IMR-90 (cell line): ENCODE measurements around the gene DOCK4. TPM values are rescaled to one million over a fixed set of nuclear protein-coding genes. Genes with fewer than 3 reads are reported as not detected.

ENCODE experiments used
- ATAC-seq: fragments of 200-7000 bp; cut with Tn5 transposase; 2 replicates; pipeline ENCODE4 v1.9.1; 2020; ENCODE audit warnings: low read depth, mild to moderate bottlenecking, moderate library complexity
- BruUV-seq: library from RNA; stranded (reverse); fragments of 400-500 nt; replicated peaks from 2 replicates; lab custom pipeline; 2021; lab: Mats Ljungman, UMichigan
- CTCF ChIA-PET: fragments of 300-600 bp; formaldehyde crosslinking; extraction: SDS; loops from one replicate; lab custom pipeline; 2021; ENCODE audit warnings: antibody characterized with exemption; lab: Yijun Ruan, JAX
- POLR2A ChIA-PET: fragments of 300-600 bp; sonication (Branson Sonifier 250); formaldehyde crosslinking; loops from one replicate; lab custom pipeline; 2022; ENCODE audit warnings: antibody characterized with exemption; ENCODE audit not compliant: unreplicated experiment; lab: Charles Lee
- DNase-seq: peaks from one replicate; pipeline ENCODE4 v3.0.0; 2013
- H2AFZ ChIP-seq: replicated peaks from 2 replicates; pipeline ENCODE3; 2013; ENCODE audit warnings: low read length, mild to moderate bottlenecking; ENCODE audit not compliant: poor library complexity
- H2AK5ac ChIP-seq: 2 replicates; pipeline ENCODE4 v1.6.1; 2013; ENCODE audit warnings: low read depth, low read length, inconsistent platforms
- H2AK9ac ChIP-seq: replicated peaks from 2 replicates; pipeline ENCODE3; 2013; ENCODE audit warnings: mild to moderate bottlenecking, low read depth, low read length, moderate library complexity; ENCODE audit not compliant: poor library complexity
- H2BK120ac ChIP-seq: 2 replicates; pipeline ENCODE4 v1.6.1; 2013; ENCODE audit warnings: low read depth, low read length, inconsistent platforms
- H2BK15ac ChIP-seq: 3 replicates; pipeline ENCODE4 v1.6.1; 2013; ENCODE audit warnings: low read depth, low read length, inconsistent platforms
- H2BK20ac ChIP-seq: 2 replicates; pipeline ENCODE4 v1.6.1; 2013; ENCODE audit warnings: low read depth, mild to moderate bottlenecking, inconsistent platforms, low read length, moderate library complexity
- H2BK5ac ChIP-seq: 2 replicates; pipeline ENCODE4 v1.6.1; 2013; ENCODE audit warnings: mild to moderate bottlenecking, low read depth, low read length, inconsistent platforms; ENCODE audit not compliant: poor library complexity, severe bottlenecking
- H3K14ac ChIP-seq: replicated peaks from 2 replicates; pipeline ENCODE4 v1.6.1; 2013; ENCODE audit warnings: low read depth, low read length, inconsistent platforms
- H3K18ac ChIP-seq: 2 replicates; pipeline ENCODE4 v1.6.1; 2013; ENCODE audit warnings: low read depth, low read length, control low read depth
- H3K23ac ChIP-seq: 2 replicates; pipeline ENCODE4 v1.6.1; 2013; ENCODE audit warnings: low read depth, low read length, inconsistent platforms
- H3K27ac ChIP-seq: 2 replicates; pipeline ENCODE4 v1.5.1; 2013; ENCODE audit warnings: mild to moderate bottlenecking, control low read depth, low read length; ENCODE audit not compliant: insufficient read depth
- H3K27me3 ChIP-seq: 2 replicates; pipeline ENCODE4 v1.6.1; 2013; ENCODE audit warnings: low read length; ENCODE audit not compliant: control insufficient read depth, insufficient read depth
- H3K36me3 ChIP-seq: 2 replicates; pipeline ENCODE4 v1.6.1; 2013; ENCODE audit warnings: low read length, mixed read lengths; ENCODE audit not compliant: control insufficient read depth, insufficient read depth
- H3K4ac ChIP-seq: 2 replicates; pipeline ENCODE4 v1.6.1; 2013; ENCODE audit warnings: low read depth, low read length, inconsistent platforms
- H3K4me1 ChIP-seq: 2 replicates; pipeline ENCODE4 v1.6.1; 2013; ENCODE audit warnings: low read length, mixed read lengths; ENCODE audit not compliant: control insufficient read depth, insufficient read depth
- H3K4me2 ChIP-seq: 2 replicates; pipeline ENCODE4 v1.6.1; 2013; ENCODE audit warnings: low read depth, mild to moderate bottlenecking, control low read depth, low read length, moderate library complexity
- H3K4me3 ChIP-seq: 2 replicates; pipeline ENCODE4 v1.5.1; 2013; ENCODE audit warnings: low read depth, mild to moderate bottlenecking, control low read depth, low read length, moderate library complexity; ENCODE audit not compliant: insufficient read depth
- H3K56ac ChIP-seq: 2 replicates; pipeline ENCODE4 v1.6.1; 2013; ENCODE audit warnings: low read length, inconsistent platforms; ENCODE audit not compliant: insufficient read depth; ENCODE audit errors: extremely low read depth
- H3K79me1 ChIP-seq, 2 experiments: 2 replicates each; pipeline ENCODE4 v1.6.1; 2013; ENCODE audit warnings: low read length in 2 of 2, inconsistent platforms in 1 of 2, low read depth in 1 of 2
- H3K9ac ChIP-seq: 2 replicates; pipeline ENCODE4 v1.6.1; 2013; ENCODE audit warnings: low read depth, low read length, control low read depth
- H3K9me1 ChIP-seq: 2 replicates; pipeline ENCODE4 v1.6.1; 2013; ENCODE audit warnings: low read length, inconsistent platforms; ENCODE audit not compliant: insufficient read depth
- H3K9me3 ChIP-seq: 2 replicates; pipeline ENCODE4 v1.6.1; 2013; ENCODE audit warnings: low read length; ENCODE audit not compliant: control insufficient read depth, insufficient read depth
- H4K20me1 ChIP-seq: 2 replicates; pipeline ENCODE4 v1.6.1; 2013; ENCODE audit warnings: low read length, inconsistent platforms; ENCODE audit not compliant: insufficient read depth
- H4K5ac ChIP-seq: 2 replicates; pipeline ENCODE4 v1.6.1; 2013; ENCODE audit warnings: mild to moderate bottlenecking, low read depth, low read length, control low read depth
- H4K8ac ChIP-seq, 2 experiments: 2 replicates each; pipeline ENCODE4 v1.6.1; 2013; ENCODE audit warnings: low read depth in 2 of 2, low read length in 2 of 2, control low read depth in 1 of 2, inconsistent platforms in 1 of 2
- H4K91ac ChIP-seq: 2 replicates; pipeline ENCODE4 v1.6.1; 2013; ENCODE audit warnings: low read depth, low read length, inconsistent platforms; ENCODE audit not compliant: insufficient read depth
- CEBPB ChIP-seq: IDR thresholded peaks from 2 replicates; pipeline ENCODE4 v1.6.1; 2012; ENCODE audit warnings: low read depth, low read length, improper control_type of control experiment
- SMC3 ChIP-seq: fragments of 150-350 bp; IDR thresholded peaks from 2 replicates; pipeline ENCODE4 v1.6.1; 2016; ENCODE audit warnings: low read depth, mild to moderate bottlenecking, antibody characterized with exemption, low read length, moderate library complexity
- WGBS, 2 experiments: methylation state at CpG; one replicate each; pipeline versions ENCODE4 v1.1.5 to v1.1.7; 2013; ENCODE audit warnings: missing lambda C conversion rate in 2 of 2; ENCODE audit not compliant: insufficient read length in 1 of 2; ENCODE audit errors: extremely low coverage in 2 of 2; 5-methylcytosine and 5-hydroxymethylcytosine counted together
- dilution Hi-C: fragments of 300-500 bp; cut with HindIII; formaldehyde crosslinking; loops from one replicate; pipeline ENCODE4 v1.14.3; 2018; ENCODE audit warnings: low sequenced_read_pairs; ENCODE audit not compliant: unreplicated experiment
- in situ Hi-C: fragments of 300-500 bp; cut with MboI; formaldehyde crosslinking; loops from 3 replicates; pipeline ENCODE4 v1.14.3; 2019; ENCODE audit warnings: low sequenced_read_pairs, inconsistent platforms, mixed read lengths
- intact Hi-C: fragments of 100-400 bp; cut with micrococcal nuclease; formaldehyde crosslinking; loops from 2 replicates; pipeline ENCODE4 v1.10.0; 2022
- polyA plus RNA-seq, 3 experiments: library from polyadenylated mRNA; depleted of rRNA; stranded (reverse); fragments of >200 nt; gene quantifications; 2 replicates each; pipeline ENCODE4 v1.2.3, GENCODE V29; 2012; ENCODE audit warnings: low replicate concordance in 1 of 3
- total RNA-seq: library from RNA; depleted of rRNA; stranded (reverse); fragments of >200 nt; gene quantifications from 2 replicates; pipeline ENCODE4 v1.2.3, GENCODE V29; 2012

Gene DOCK4
- total and polyA plus RNA-seq, 2 of the 4 experiments (the other 2 are of a cell fraction): 4.4 to 12.2 TPM

- CTCF ChIA-PET: no interaction called here
- DNase-seq (no peak), ATAC-seq (no peak)
- 0 out of 2 replicates have a peak, but pooled peaks cover 3% of the 10 kb centered on the region for H4K20me1 ChIP-seq
- no peak overlapping the region for H3K23ac ChIP-seq
- in situ Hi-C loops: no loop called here
- H3K9ac ChIP-seq: no peak overlapping the region
- TF ChIP-seq SMC3 (no peak), CEBPB (peak; percentile 41)
- intact Hi-C loops: no loop called here
- no peaks in the 10 kb centered on the region for H3K27me3 ChIP-seq
- H3K18ac ChIP-seq: no peak overlapping the region
- H2AFZ ChIP-seq: no peak overlapping the region
- H3K9me3 ChIP-seq: no peaks in the 10 kb centered on the region
- H4K5ac ChIP-seq: no peak overlapping the region
- H4K8ac ChIP-seq: no peak overlapping the region
- no TSS peak for BruUV-seq
- no peak overlapping the region for H3K56ac ChIP-seq
- H3K9me1 ChIP-seq: no peaks in the 10 kb centered on the region
- H2BK20ac ChIP-seq: no peak overlapping the region
- H3K4me3 ChIP-seq: no peak overlapping the region
- dilution Hi-C loops: no loop called here
- 60% methylated on average over 1 of the region's 3 CpGs; no CpG with 5 or more reads in 1 of the 2 experiments for WGBS, 2 experiments
- POLR2A ChIA-PET: no interaction called here
- H3K4me1 ChIP-seq: no peaks in the 10 kb centered on the region
- H2BK15ac ChIP-seq: no peak overlapping the region
- H2BK120ac ChIP-seq: no peak overlapping the region
- H4K91ac ChIP-seq: no peak overlapping the region
- no peak overlapping the region for H3K4me2 ChIP-seq
- peaks cover 22 to 27% of the 10 kb centered on the region in 2 experiments; a peak in 3 of 4 replicates for H3K79me1 ChIP-seq
- no peak overlapping the region for H3K4ac ChIP-seq
- H2BK5ac ChIP-seq: no peak overlapping the region
- no peak overlapping the region for H3K27ac ChIP-seq
- no peaks in the 10 kb centered on the region for H3K36me3 ChIP-seq
- no peak overlapping the region for H2AK5ac ChIP-seq
- H2AK9ac ChIP-seq: no peak overlapping the region
- no peak overlapping the region for H3K14ac ChIP-seq
Observed at GRCh38 chr7:112233048-112233697, 27.0 kb upstream of the DOCK4 start.
